ENCODE data around the gene FAM81A. TPM values are rescaled to one million over a fixed set of nuclear protein-coding genes. Genes with fewer than 3 reads are reported as not detected.

FAM81A gene
- total RNA-seq, 4 donors from 2014 or later = 0.80 to 8.4 (median 4.6) TPM; not detected in 1

GRCh38 chr15:59438625-59439290, 772 bp downstream of the FAM81A start:
- peak overlapping the region in 3 of 4 donors; percentile 53 to 57 (median 55) for H3K27ac ChIP-seq
- no peaks in the 10 kb centered on the region for H3K9me3 ChIP-seq
- no peaks in the 10 kb centered on the region for H3K36me3 ChIP-seq
- peak overlapping the region in 3 of 4 donors; percentile 37 to 58 (median 49) for H3K4me3 ChIP-seq
- WGBS, 2 donors (ENCODE audit: low coverage in 1 of 2) = 8 to 40% methylated on average over 2 to 22 of the region's 22 CpGs
- DNase-seq = peak; percentile 71
- intact Hi-C loops (cut with DNase I; ENCODE audit: low total_unique reads) = loop anchor here (5.0 kb wide), 1 partner anchor 66 kb away; the partner anchor contains the start of gene MYO1E
- TF ChIP-seq POLR2A (IDR thresholded peaks at IDR 0.05) (no peak), POLR2AphosphoS5 (IDR thresholded peaks at IDR 0.05) (no peak), EP300 (IDR thresholded peaks at IDR 0.05; ENCODE audit: low read depth) (no peak), CTCF (IDR thresholded peaks at IDR 0.05) (no peak)
- peaks cover 18% of the 10 kb centered on the region for H3K27me3 ChIP-seq
- peaks cover 0 to 17% (median 15%) of the 10 kb centered on the region in 4 donors for H3K4me1 ChIP-seq
- in situ Hi-C loops (cut with MboI; ENCODE audit: low pct_ligation_motif_present in 1 of 4, low pct_unique_long_range_greater_than_20kb in 1 of 4, low sequenced_read_pairs in 3 of 4) = no loop called here

DNA sequence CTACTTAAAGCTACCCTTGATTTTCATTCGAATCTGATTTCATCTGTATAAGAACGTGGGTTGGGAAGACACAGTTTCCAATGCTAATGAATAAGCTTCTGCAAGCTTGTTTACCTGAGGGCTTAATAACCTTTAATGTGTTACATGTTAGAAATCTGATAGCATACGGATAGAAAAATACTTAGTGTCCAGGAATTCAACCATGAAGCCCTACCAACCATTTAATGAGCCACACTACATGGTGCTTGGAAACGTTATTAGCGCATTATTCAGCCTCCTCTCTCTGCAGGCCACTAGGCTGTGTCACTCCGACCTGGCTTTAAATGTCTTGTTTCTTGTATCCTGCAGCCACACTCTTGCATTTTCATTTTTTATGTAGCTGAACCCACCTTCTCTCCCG, 1.6 kb downstream of the FAM81A start:
- TF ChIP-seq CTCF (IDR thresholded peaks at IDR 0.05) = no peak
- TF ChIP-seq POLR2A (IDR thresholded peaks at IDR 0.05) = no peak
- no peak for TF ChIP-seq POLR2AphosphoS5 (IDR thresholded peaks at IDR 0.05)
- no peak for TF ChIP-seq EP300 (IDR thresholded peaks at IDR 0.05; ENCODE audit: low read depth)
- H3K27me3 ChIP-seq = peaks cover 18% of the 10 kb centered on the region
- H3K4me1 ChIP-seq = peaks cover 0 to 17% (median 15%) of the 10 kb centered on the region in 4 donors
- no peaks in the 10 kb centered on the region for H3K9me3 ChIP-seq
- H3K27ac ChIP-seq = no peak overlapping the region
- DNase-seq = no peak
- intact Hi-C loops (cut with DNase I; ENCODE audit: low total_unique reads) (loop anchor here (5.0 kb wide), 1 partner anchor 67 kb away; the partner anchor contains the start of gene MYO1E), in situ Hi-C loops (cut with MboI; ENCODE audit: low pct_ligation_motif_present in 1 of 4, low pct_unique_long_range_greater_than_20kb in 1 of 4, low sequenced_read_pairs in 3 of 4) (no loop called here)
- no peaks in the 10 kb centered on the region for H3K36me3 ChIP-seq
- no peak overlapping the region for H3K4me3 ChIP-seq
- 72 to 86% methylated on average over 6 to 7 of the region's 7 CpGs for WGBS, 2 donors (ENCODE audit: low coverage in 1 of 2)

- peaks cover 0 to 5% (median 2%) of the 10 kb centered on the region in 4 donors for H3K4me1 ChIP-seq
- no peaks in the 10 kb centered on the region for H3K27me3 ChIP-seq
- no peaks in the 10 kb centered on the region for H3K9me3 ChIP-seq
- intact Hi-C loops (cut with DNase I; ENCODE audit: low total_unique reads) = no loop called here
- 79% methylated on average over 8 of the region's 8 CpGs; no CpG with 5 or more reads in 1 of the 2 donors for WGBS, 2 donors (ENCODE audit: low coverage in 1 of 2)
- DNase-seq = no peak
- H3K36me3 ChIP-seq = no peaks in the 10 kb centered on the region
- TF ChIP-seq POLR2AphosphoS5 (IDR thresholded peaks at IDR 0.05) (no peak), POLR2A (IDR thresholded peaks at IDR 0.05) (no peak), EP300 (IDR thresholded peaks at IDR 0.05; ENCODE audit: low read depth) (no peak), CTCF (IDR thresholded peaks at IDR 0.05) (no peak)
- in situ Hi-C loops (cut with MboI; ENCODE audit: low pct_ligation_motif_present in 1 of 4, low pct_unique_long_range_greater_than_20kb in 1 of 4, low sequenced_read_pairs in 3 of 4) = no loop called here
- H3K27ac ChIP-seq = no peak overlapping the region
- H3K4me3 ChIP-seq = no peak overlapping the region
Measured at GRCh38 chr15:59443341-59444072, 5.5 kb downstream of the FAM81A start.

- in situ Hi-C loops (cut with MboI; ENCODE audit: low pct_ligation_motif_present in 1 of 4, low pct_unique_long_range_greater_than_20kb in 1 of 4, low sequenced_read_pairs in 3 of 4) = no loop called here
- TF ChIP-seq EP300 (IDR thresholded peaks at IDR 0.05; ENCODE audit: low read depth) (no peak), POLR2AphosphoS5 (IDR thresholded peaks at IDR 0.05) (no peak), POLR2A (IDR thresholded peaks at IDR 0.05) (no peak), CTCF (IDR thresholded peaks at IDR 0.05) (no peak)
- no peaks in the 10 kb centered on the region for H3K27me3 ChIP-seq
- no peaks in the 10 kb centered on the region for H3K36me3 ChIP-seq
- H3K9me3 ChIP-seq = no peaks in the 10 kb centered on the region
- intact Hi-C loops (cut with DNase I; ENCODE audit: low total_unique reads) = no loop called here
- no peak overlapping the region for H3K4me3 ChIP-seq
- DNase-seq = no peak
- H3K4me1 ChIP-seq = peaks cover 0 to under 1% (median 0%) of the 10 kb centered on the region in 4 donors
- WGBS, 2 donors (ENCODE audit: low coverage in 1 of 2) = 86 to 87% methylated on average over 11 of the region's 11 CpGs
- no peak overlapping the region for H3K27ac ChIP-seq
Measured at GRCh38 chr15:59444081-59444835, 6.3 kb downstream of the FAM81A start.

All from transverse colon (tissue), 4 donors.